Activated CD4-positive, alpha-beta memory T cell treated with anti-CD3 and anti-CD28 coated beads, Interleukin-2, amount 10 ng/mL, durations not matched to agents 7 days and 5 days (primary cell): ENCODE data around the gene ARHGEF37. TPM values are rescaled to one million over a fixed set of nuclear protein-coding genes. Genes with fewer than 3 reads are reported as not detected.
"Not testable (repeated sequence)": the region's sequence is repeated elsewhere in the genome, so short reads cannot be mapped to it uniquely, and the experiment has no call there.

ENCODE experiments used
- CTCF ChIA-PET: fragments of 350-600 bp; sonication (Branson Sonifier 250); formaldehyde crosslinking; loops from one replicate; lab custom pipeline; 2021; ENCODE audit warnings: antibody characterized with exemption, inconsistent platforms; lab: Charles Lee
- POLR2A ChIA-PET: fragments of 350-600 bp; sonication (Branson Sonifier 250); formaldehyde crosslinking; loops from one replicate; lab custom pipeline; 2021; ENCODE audit warnings: antibody characterized with exemption; lab: Charles Lee
- DNase-seq: peaks from one replicate; pipeline ENCODE4 v3.0.0-alpha.2; 2020
- H3K27ac Mint-ChIP-seq: one replicate; pipeline ENCODE4 v1.8.0; 2021; ENCODE audit warnings: mild to moderate bottlenecking, mixed read lengths
- H3K27me3 Mint-ChIP-seq: one replicate; pipeline ENCODE4 v1.8.0; 2021; ENCODE audit warnings: mixed read lengths
- H3K36me3 Mint-ChIP-seq: one replicate; pipeline ENCODE4 v1.8.0; 2021; ENCODE audit warnings: low read depth, mixed read lengths
- H3K4me1 Mint-ChIP-seq: one replicate; pipeline ENCODE4 v1.8.0; 2021; ENCODE audit warnings: mixed read lengths
- H3K4me3 Mint-ChIP-seq: one replicate; pipeline ENCODE4 v1.8.0; 2021; ENCODE audit warnings: mild to moderate bottlenecking, mixed read lengths
- H3K9me3 Mint-ChIP-seq: one replicate; pipeline ENCODE4 v1.8.0; 2021; ENCODE audit warnings: mixed read lengths
- total RNA-seq, 2 experiments: library from RNA; stranded (reverse); gene quantifications; one replicate each; pipeline ENCODE4 v1.2.3, GENCODE V29; 2021

Gene ARHGEF37
- total RNA-seq, 2 experiments from 2014 or later, result 0.88 to 1.1 TPM

DNA sequence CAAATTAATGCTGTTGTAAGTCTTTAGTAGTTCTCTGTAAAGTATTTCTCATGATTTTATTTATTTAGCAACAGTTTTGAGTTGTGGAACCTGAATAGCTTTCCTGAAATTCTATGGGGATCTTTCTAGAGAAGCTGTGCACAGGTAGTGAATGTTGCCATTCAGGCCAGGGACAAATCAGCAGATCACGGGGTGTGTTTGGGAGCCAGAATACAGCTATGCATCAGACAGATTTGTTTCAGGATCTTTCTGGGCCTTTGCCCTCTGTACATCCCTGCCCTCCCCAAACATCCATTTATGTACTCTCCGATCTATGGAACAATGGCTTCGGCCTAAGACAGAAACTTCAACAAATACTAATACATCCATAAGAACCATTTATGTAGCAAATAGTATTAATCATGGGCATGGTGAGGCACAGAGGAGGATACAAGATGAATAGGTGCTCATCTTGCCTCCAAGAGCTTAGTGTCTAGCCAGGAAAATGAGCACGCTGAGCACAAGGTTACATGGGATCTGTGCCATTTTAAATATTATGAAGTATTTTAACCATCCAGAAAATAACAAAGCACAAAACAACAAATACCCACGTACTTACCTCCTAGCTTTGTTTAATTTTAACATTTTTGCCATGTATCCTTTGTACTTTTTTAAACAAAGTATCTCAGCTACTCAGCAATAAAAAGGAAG, 13.1 kb downstream of the ARHGEF37 start:
- Mint-ChIP-seq H3K9me3 (no peaks in the 10 kb centered on the region), H3K4me1 (peaks cover 2% of the 10 kb centered on the region), H3K27me3 (peaks cover 9% of the 10 kb centered on the region), H3K27ac (no peak overlapping the region), H3K36me3 (no peaks in the 10 kb centered on the region), H3K4me3 (no peak overlapping the region)
- DNase-seq, result no peak
- ChIA-PET CTCF (no interaction called here), POLR2A (no interaction called here)

GRCh38 chr5:149595105-149595504, 13.8 kb downstream of the ARHGEF37 start:
- POLR2A ChIA-PET, result interaction anchor here (1.3 kb wide), 1 partner anchor 10 kb away, joined by 5 read pairs; no protein-coding TSS in a partner anchor
- H3K4me1 Mint-ChIP-seq, DNase-seq, H3K27me3 Mint-ChIP-seq, H3K27ac Mint-ChIP-seq, CTCF ChIA-PET, H3K9me3 Mint-ChIP-seq, H3K4me3 Mint-ChIP-seq, H3K36me3 Mint-ChIP-seq: not testable (repeated sequence)

DNA sequence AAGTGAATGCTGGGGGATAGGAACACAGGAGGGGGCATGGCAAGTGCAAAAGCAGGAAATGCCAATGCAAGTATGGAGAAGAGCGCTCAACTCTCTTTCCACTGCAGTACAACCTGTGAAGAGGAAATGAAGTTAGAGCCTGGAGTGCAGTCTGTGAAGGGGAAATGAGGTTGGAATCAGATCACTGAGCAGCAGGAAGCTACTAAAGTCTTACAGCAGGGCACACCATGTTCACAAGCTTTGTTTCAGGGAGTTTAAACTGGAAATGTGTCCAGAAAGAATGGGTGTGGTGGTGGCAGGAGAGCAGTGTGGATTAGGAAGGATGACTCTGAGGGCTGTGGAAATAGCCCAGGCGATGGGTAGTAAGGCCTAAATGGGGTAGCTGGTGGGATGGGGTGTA, 15.4 kb downstream of the ARHGEF37 start:
- POLR2A ChIA-PET, result interaction anchor here (1.4 kb wide), 1 partner anchor 26 kb away, joined by 3 read pairs; no protein-coding TSS in a partner anchor
- Mint-ChIP-seq H3K9me3 (no peaks in the 10 kb centered on the region), H3K36me3 (no peaks in the 10 kb centered on the region), H3K27ac (no peak overlapping the region), H3K4me3 (no peak overlapping the region), H3K27me3 (peaks cover 9% of the 10 kb centered on the region), H3K4me1 (peaks cover 2% of the 10 kb centered on the region)
- DNase-seq, result no peak
- CTCF ChIA-PET, result interaction anchor here (0.6 to 1.4 kb wide), 2 partner anchors 22 to 54 kb away, joined by 3 to 4 read pairs; no protein-coding TSS in a partner anchor

- Mint-ChIP-seq H3K27ac (no peak overlapping the region), H3K36me3 (no peaks in the 10 kb centered on the region), H3K27me3 (peaks cover 6% of the 10 kb centered on the region), H3K4me3 (no peak overlapping the region), H3K9me3 (no peaks in the 10 kb centered on the region), H3K4me1 (peaks cover 2% of the 10 kb centered on the region)
- no peak for DNase-seq
- POLR2A ChIA-PET, result interaction anchor here (1.4 kb wide), 1 partner anchor 25 kb away, joined by 3 read pairs; no protein-coding TSS in a partner anchor
- CTCF ChIA-PET, result interaction anchor here (0.6 to 1.4 kb wide), 3 partner anchors 10 to 55 kb away, joined by 3 to 4 read pairs (median 3); no protein-coding TSS in a partner anchor
Observed at GRCh38 chr5:149597618-149598017, 16.3 kb downstream of the ARHGEF37 start.

GRCh38 chr5:149598234-149598633, 16.9 kb downstream of the ARHGEF37 start:
- H3K9me3 Mint-ChIP-seq, DNase-seq, H3K36me3 Mint-ChIP-seq, H3K4me1 Mint-ChIP-seq, POLR2A ChIA-PET, H3K27ac Mint-ChIP-seq, H3K27me3 Mint-ChIP-seq, H3K4me3 Mint-ChIP-seq: not testable (repeated sequence)
- CTCF ChIA-PET, result interaction anchor here (1.0 kb wide), 1 partner anchor 11 kb away, joined by 3 read pairs; no protein-coding TSS in a partner anchor

- Mint-ChIP-seq H3K27me3 (peaks cover 3% of the 10 kb centered on the region), H3K4me1 (peaks cover 2% of the 10 kb centered on the region), H3K36me3 (no peaks in the 10 kb centered on the region), H3K9me3 (no peaks in the 10 kb centered on the region), H3K4me3 (no peak overlapping the region), H3K27ac (no peak overlapping the region)
- no peak for DNase-seq
- POLR2A ChIA-PET, result no interaction called here
- CTCF ChIA-PET, result no interaction called here
Observed at GRCh38 chr5:149598966-149599365, 17.7 kb downstream of the ARHGEF37 start.

GRCh38 chr5:149599375-149599774, 18.1 kb downstream of the ARHGEF37 start:
- Mint-ChIP-seq H3K4me1 (peaks cover 3% of the 10 kb centered on the region), H3K27me3 (peaks cover 3% of the 10 kb centered on the region), H3K27ac (no peak overlapping the region), H3K4me3 (no peak overlapping the region), H3K9me3 (no peaks in the 10 kb centered on the region), H3K36me3 (no peaks in the 10 kb centered on the region)
- ChIA-PET CTCF (no interaction called here), POLR2A (no interaction called here)
- no peak for DNase-seq

DNA sequence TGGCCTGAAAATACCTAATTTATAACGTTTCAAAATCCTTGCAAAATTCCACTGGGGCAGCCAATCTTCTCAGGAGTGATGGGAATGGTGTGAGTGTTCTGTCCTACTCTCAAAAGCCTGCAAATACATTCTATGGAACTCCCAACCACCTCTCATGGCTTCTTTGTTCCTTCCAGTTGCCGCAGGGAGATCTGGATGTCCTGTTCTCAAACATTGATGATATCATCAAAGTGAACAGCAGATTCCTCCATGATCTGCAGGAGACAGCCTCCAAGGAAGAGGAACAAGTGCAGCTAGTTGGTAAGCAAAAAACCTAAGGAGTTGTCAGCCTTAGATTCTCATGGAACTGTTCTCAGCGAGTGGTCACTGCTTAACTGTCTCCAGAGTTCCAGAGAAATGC, 19.6 kb downstream of the ARHGEF37 start:
- no peaks in the 10 kb centered on the region for H3K36me3 Mint-ChIP-seq
- peaks cover 11% of the 10 kb centered on the region for H3K4me1 Mint-ChIP-seq
- H3K4me3 Mint-ChIP-seq, result no peak overlapping the region
- ChIA-PET POLR2A (interaction anchor here (1.0 kb wide), 1 partner anchor 12 kb away, joined by 3 read pairs; no protein-coding TSS in a partner anchor), CTCF (interaction anchor here (1.0 kb wide), 1 partner anchor 18 kb away, joined by 3 read pairs; no protein-coding TSS in a partner anchor)
- DNase-seq, result no peak
- no peak overlapping the region for H3K27ac Mint-ChIP-seq
- no peaks in the 10 kb centered on the region for H3K27me3 Mint-ChIP-seq
- H3K9me3 Mint-ChIP-seq, result no peaks in the 10 kb centered on the region

GRCh38 chr5:149603210-149603609, 21.9 kb downstream of the ARHGEF37 start:
- no peak overlapping the region for H3K4me3 Mint-ChIP-seq
- peaks cover 24% of the 10 kb centered on the region for H3K4me1 Mint-ChIP-seq
- no peak overlapping the region for H3K27ac Mint-ChIP-seq
- no peaks in the 10 kb centered on the region for H3K9me3 Mint-ChIP-seq
- no peaks in the 10 kb centered on the region for H3K36me3 Mint-ChIP-seq
- POLR2A ChIA-PET, result interaction anchor here (1.1 kb wide), 1 partner anchor 22 kb away, joined by 3 read pairs; the partner anchor contains the start of gene ARHGEF37
- no peak for DNase-seq
- no peaks in the 10 kb centered on the region for H3K27me3 Mint-ChIP-seq
- CTCF ChIA-PET, result interaction anchor here (0.9 to 1.0 kb wide), 2 partner anchors 14 to 64 kb away, joined by 3 read pairs; no protein-coding TSS in a partner anchor

DNA sequence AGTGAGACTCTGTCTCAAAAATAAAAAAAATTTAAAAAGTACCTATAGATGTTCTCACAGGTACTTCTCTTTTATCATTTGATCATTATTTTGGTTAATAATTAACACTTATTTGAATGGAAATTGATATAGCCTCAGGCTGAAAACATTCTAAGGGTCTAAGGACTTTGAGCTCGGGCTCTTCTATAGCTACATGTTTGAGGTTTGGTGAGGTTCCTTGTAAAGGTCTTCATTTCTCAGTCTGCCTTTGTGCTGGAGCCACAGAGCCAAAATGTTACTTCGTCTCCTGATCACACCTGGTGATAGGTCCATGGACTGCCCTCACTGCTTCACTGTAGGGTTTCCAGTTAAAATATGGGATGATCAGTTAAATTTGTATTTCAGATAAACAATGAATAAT, 22.6 kb downstream of the ARHGEF37 start:
- DNase-seq, result no peak
- Mint-ChIP-seq H3K36me3 (no peaks in the 10 kb centered on the region), H3K27ac (no peak overlapping the region), H3K4me3 (no peak overlapping the region), H3K9me3 (no peaks in the 10 kb centered on the region), H3K27me3 (no peaks in the 10 kb centered on the region), H3K4me1 (peaks cover 26% of the 10 kb centered on the region)
- ChIA-PET POLR2A (interaction anchor here (1.1 kb wide), 1 partner anchor 23 kb away, joined by 3 read pairs; the partner anchor contains the start of gene ARHGEF37), CTCF (interaction anchor here (0.9 to 1.0 kb wide), 2 partner anchors 13 to 63 kb away, joined by 3 read pairs; no protein-coding TSS in a partner anchor)

- DNase-seq, result no peak
- Mint-ChIP-seq H3K9me3 (peaks cover 3% of the 10 kb centered on the region), H3K4me3 (no peak overlapping the region), H3K4me1 (peaks cover 26% of the 10 kb centered on the region), H3K36me3 (no peaks in the 10 kb centered on the region), H3K27ac (no peak overlapping the region), H3K27me3 (no peaks in the 10 kb centered on the region)
- ChIA-PET POLR2A (interaction anchor here (1.2 to 1.7 kb wide), 2 partner anchors 8 to 354 kb away, joined by 3 to 5 read pairs; no protein-coding TSS in a partner anchor), CTCF (interaction anchor here (0.9 to 2.7 kb wide), 2 partner anchors 13 to 14 kb away, joined by 3 to 39 read pairs; no protein-coding TSS in a partner anchor)
Observed at GRCh38 chr5:149604321-149604720, 23.0 kb downstream of the ARHGEF37 start.

DNA sequence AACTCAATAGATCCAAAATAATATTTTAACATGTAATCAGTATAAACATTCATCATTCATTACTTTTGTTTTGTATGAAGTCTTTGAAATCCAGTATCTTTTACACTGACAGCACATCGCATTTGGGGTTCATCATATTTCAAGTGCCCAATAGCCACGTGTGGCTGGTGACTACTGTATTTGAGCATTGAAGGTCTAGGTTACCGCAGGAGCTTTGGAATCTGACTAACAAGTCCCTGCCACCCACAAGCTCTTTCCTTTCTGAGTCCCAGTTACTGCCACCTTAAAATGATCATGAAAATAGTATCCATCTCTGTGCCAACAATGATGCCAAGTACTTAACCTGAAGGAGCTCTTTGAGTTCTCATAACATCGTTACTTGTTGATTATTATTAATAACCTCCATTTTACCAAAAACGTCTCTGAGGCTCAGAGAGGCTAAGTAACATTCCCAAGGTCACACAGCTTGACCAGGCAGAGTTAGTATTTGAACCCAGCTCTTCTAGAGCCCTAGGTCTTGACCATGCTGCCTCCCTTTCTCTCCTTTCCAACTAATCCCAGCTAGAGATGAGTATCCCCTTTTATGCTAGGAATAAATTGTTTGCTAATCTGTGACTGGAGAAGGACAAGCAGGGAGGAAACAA, 24.2 kb downstream of the ARHGEF37 start:
- peaks cover 26% of the 10 kb centered on the region for H3K4me1 Mint-ChIP-seq
- CTCF ChIA-PET, result interaction anchor here (0.8 to 2.7 kb wide), 5 partner anchors 13 to 54 kb away, joined by 3 to 39 read pairs (median 5); partner anchors contain the start of genes ARHGEF37 and CSNK1A1

More for the DNA sequence above, 24.2 kb downstream of the ARHGEF37 start:
- Mint-ChIP-seq H3K27ac (peak overlapping the region; percentile 79), H3K9me3 (peaks cover 5% of the 10 kb centered on the region), H3K4me3 (no peak overlapping the region), H3K27me3 (no peaks in the 10 kb centered on the region), H3K36me3 (no peaks in the 10 kb centered on the region)
- DNase-seq, result no peak
- POLR2A ChIA-PET, result interaction anchor here (0.7 to 1.9 kb wide), 10 partner anchors 10 to 355 kb away, joined by 3 to 15 read pairs (median 5); partner anchors contain the start of genes ARHGEF37, CSNK1A1, GRPEL2 and PCYOX1L
